GM19452 (cell line): ENCODE data around the gene SLC13A4.
"Not testable (repeated sequence)": the region's sequence is repeated elsewhere in the genome, so short reads cannot be mapped to it uniquely, and the experiment has no call there.

Experiments
- ATAC-seq: cut with Tn5 transposase; IDR thresholded peaks from one replicate; pipeline ENCODE4 v1.9.1; 2021; ENCODE audit not compliant: unreplicated experiment

SLC13A4 gene, protein sequence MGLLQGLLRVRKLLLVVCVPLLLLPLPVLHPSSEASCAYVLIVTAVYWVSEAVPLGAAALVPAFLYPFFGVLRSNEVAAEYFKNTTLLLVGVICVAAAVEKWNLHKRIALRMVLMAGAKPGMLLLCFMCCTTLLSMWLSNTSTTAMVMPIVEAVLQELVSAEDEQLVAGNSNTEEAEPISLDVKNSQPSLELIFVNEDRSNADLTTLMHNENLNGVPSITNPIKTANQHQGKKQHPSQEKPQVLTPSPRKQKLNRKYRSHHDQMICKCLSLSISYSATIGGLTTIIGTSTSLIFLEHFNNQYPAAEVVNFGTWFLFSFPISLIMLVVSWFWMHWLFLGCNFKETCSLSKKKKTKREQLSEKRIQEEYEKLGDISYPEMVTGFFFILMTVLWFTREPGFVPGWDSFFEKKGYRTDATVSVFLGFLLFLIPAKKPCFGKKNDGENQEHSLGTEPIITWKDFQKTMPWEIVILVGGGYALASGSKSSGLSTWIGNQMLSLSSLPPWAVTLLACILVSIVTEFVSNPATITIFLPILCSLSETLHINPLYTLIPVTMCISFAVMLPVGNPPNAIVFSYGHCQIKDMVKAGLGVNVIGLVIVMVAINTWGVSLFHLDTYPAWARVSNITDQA

DNA sequence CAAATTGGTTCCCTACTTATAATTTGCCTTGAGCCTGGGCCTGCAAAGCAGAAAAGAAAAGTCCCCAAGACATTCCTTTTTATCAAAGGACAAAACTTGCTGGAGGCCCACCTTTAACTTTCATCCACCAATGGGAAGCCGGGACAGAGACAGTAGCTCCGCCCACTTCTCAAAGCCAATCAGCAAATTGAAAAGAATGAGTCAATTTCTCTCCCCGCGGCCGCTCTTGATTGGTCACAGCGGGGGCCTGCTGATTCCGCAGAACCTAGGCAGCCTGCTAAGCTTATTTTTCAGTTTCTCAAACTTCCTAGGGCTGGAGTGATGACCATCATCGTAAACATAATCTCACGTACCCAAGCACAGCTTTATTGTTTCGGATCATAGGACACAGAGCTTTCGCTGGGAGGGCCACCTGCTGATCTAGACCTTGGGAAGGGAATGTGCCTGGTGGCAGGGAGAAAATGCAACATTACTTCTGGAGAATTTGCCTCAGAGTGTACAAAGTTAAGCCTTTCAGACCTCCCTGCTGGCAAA lies at the start of gene SLC13A4:
Gene SLC13A4, minus strand, starts transcription at position 51 of the 534 bp plus-strand sequence. CDS start 690 bp downstream, outside the sequence.
- ATAC-seq = no peak

GRCh38 chr7:135775915-135776314 lies 47.9 kb upstream of the SLC13A4 start:
- ATAC-seq = not testable (repeated sequence)

- no peak for ATAC-seq
These were observed 47.2 kb upstream of the SLC13A4 start for GRCh38 chr7:135775230-135775629.

DNA sequence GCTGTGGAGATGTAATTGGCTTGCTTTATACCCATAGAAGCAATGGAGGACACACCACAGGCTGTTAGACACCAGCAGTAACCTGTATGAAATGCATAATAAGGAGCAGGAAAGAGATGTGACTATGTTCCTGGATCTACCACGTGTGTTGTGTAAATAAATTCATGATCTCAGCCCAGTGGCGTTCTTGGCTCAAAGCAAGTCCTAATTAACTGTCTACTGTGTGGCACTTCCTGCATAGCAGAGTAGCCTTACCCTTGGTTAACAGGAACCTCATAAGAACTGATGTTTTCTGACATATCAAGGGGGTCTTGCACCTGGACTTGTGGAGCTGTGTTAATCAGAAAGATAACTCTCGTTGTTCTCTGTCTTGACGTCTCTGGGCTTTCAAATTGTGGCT lies 46.3 kb upstream of the SLC13A4 start:
- ATAC-seq = no peak

DNA sequence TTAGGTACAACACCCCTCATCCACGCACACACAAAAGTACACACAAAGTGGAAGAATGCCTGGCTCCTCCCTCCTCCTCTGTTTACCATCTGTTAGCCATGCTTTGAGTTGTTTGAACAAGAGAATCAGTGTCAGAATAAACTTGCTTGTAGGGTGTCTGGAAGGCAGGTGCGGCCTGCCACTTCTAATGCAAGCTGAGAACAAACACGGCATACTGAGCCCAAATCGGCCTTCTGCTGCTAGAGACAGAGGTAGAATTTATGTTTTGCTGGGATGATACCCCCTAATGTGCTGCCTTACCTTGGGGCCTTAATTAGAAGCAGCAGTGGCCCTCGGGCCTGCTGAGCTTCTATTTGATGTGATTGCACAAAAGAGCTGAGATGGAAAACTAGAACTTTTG lies 45.5 kb upstream of the SLC13A4 start:
- no peak for ATAC-seq

- no peak for ATAC-seq
These were observed 44.7 kb upstream of the SLC13A4 start for GRCh38 chr7:135772639-135773222.

- no peak for ATAC-seq
These were observed 44.1 kb upstream of the SLC13A4 start for GRCh38 chr7:135771961-135772638.

DNA sequence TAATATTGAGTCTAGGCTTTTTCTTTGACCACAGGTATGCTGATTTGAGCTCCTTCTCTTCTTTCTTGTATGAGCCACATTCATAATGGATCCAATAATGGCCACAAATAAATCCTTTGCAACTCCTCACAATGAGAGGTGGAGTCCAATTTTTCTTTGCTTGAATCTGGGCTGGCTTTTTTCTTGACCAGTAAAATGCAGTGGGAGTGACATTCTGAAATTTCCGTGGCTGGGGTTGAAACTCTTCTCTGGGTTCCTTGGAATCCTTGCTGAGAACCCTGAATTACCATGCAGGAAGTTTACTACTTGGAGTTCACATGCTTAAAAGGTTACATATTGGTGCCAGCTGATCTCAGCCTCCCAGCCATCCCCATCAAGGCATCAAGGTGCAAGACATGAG lies 43.1 kb upstream of the SLC13A4 start:
- no peak for ATAC-seq

- no peak for ATAC-seq
These were observed 42.2 kb upstream of the SLC13A4 start for GRCh38 chr7:135770139-135770710.

- no peak for ATAC-seq
These were observed 41.2 kb upstream of the SLC13A4 start for GRCh38 chr7:135769005-135769802.

GRCh38 chr7:135768467-135768866 lies 40.5 kb upstream of the SLC13A4 start:
- ATAC-seq = no peak

GRCh38 chr7:135768064-135768463 lies 40.1 kb upstream of the SLC13A4 start:
- ATAC-seq = no peak

DNA sequence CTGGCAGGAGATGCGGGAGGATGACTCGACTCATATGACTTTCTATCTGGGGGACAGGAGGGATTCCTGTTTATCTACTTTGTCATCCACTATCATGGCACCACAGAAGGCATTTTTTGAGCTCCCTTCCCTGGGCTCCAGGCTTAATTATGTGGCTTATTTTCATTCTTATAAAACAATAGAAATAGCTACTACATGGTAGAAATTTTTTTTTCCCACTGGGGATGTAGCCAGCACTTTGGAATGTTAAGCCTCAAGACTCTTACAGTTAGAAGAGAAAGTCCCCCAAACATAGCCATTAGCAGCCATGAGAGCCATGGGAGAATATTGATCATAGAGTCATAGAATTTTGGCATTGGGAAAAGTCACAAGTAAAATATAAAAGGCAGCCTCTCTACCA lies 35.3 kb upstream of the SLC13A4 start:
- no peak for ATAC-seq

- ATAC-seq = no peak
These were observed 33.9 kb upstream of the SLC13A4 start for GRCh38 chr7:135761751-135762488.

GRCh38 chr7:135759532-135759931 lies 31.5 kb upstream of the SLC13A4 start:
- ATAC-seq = no peak

GRCh38 chr7:135758531-135758932 lies 30.5 kb upstream of the SLC13A4 start:
- ATAC-seq = no peak

DNA sequence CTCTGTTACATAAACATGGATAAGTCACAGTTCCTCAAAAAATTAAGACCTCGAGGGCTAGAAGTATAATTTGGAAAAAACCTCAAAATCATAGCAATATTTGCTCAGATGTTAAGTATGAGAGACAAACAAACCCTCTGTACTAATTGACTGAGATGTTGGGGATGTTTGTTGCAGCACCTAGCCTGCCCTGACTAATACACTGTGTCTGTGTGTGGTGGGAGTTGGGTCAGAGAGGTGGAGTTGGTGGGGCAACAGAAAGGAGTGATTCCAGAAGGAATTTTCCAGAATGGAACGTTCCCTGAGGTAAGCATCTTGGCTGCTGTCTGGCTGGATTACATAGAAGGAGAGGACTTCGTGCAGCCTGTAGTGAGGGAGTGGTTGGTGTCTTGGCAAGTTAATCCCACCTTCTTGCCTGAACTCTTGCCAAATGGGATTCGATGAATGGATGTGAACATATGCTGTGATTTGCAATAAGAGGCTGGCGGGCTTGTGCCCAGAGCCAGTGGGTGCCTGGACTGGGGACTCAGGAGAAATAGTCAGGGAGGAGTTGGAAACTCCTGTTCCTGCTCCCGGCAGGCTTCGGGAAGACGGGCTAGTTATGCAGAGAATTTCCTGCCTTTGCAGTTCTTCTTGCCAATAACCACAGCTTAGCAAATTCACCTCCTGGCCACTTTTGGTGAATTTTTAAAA lies 29.9 kb upstream of the SLC13A4 start:
- ATAC-seq = no peak

GRCh38 chr7:135756191-135756590 lies 28.2 kb upstream of the SLC13A4 start:
- ATAC-seq = no peak

GRCh38 chr7:135755351-135755753 lies 27.4 kb upstream of the SLC13A4 start:
- ATAC-seq = no peak
